GM12801 (cell line): ENCODE results near the gene GOLGA2.

Experiments
- CTCF ChIP-seq: IDR thresholded peaks from one replicate; pipeline ENCODE4 v1.5.1; 2011; ENCODE audit warnings: control low read depth; ENCODE audit not compliant: insufficient read length; ENCODE audit errors: extremely low read depth

The GOLGA2 gene

DNA sequence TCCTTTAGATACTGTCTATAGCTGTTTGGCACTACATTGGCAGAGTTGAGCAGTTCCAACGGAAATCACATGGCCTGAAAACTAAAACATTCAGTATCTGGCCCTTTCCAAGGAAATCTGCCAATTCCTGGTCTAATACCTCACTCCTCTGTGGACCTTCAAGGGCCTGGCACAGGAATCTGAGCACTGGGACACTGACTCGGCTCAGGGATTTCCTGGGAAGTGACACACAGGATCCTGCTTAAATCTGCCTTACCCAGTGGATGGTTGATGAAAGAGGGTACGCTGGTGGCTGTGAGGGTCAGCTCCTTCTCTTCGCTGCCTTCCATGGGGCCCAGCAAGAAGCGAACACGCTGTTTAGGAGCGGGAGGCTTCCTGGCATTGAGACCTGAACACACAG, 45.5 kb upstream of the GOLGA2 start:
- no peak for TF ChIP-seq CTCF

DNA sequence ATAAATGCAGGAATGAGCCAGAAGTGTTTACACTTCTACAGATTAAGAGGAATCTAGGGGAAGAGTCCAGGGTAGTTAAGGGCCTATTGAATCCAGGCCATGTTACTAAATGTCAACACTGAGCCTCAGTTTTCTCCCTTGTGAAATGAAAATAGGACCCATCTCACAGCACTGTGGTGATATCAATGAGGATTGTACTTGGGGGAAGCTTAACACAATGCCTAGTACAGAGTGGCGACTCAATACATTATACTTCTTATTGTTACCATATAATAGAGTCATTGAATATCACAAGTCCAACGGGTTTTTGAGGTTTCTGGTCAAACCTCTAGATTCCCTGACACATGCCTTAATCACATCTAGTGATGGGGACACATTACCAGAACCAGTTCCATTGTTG, 41.8 kb upstream of the GOLGA2 start:
- no peak for TF ChIP-seq CTCF

GRCh38 chr9:128316421-128316820, 40.6 kb upstream of the GOLGA2 start:
- TF ChIP-seq CTCF = no peak

GRCh38 chr9:128314697-128315096, 38.9 kb upstream of the GOLGA2 start:
- TF ChIP-seq CTCF = no peak

DNA sequence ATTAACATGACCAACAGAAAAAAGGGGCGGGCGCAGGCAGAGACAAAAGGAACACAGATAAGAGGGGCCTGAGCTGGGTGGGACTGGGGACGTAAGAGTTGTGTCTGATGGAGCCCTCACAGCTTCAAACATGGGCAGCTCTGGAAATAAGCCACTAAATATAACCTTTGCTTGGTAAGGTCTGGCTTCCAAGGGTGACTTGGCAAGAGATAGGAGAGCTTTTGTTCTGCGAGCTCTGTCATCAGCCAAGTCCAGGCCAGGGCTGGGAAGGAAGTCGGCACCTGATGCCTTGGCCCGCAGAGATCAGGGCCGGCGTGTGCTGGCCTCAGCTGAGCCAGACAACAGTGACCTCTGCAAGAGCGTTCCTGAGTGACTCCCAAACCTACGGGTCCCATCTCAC, 34.7 kb upstream of the GOLGA2 start:
- no peak for TF ChIP-seq CTCF

DNA sequence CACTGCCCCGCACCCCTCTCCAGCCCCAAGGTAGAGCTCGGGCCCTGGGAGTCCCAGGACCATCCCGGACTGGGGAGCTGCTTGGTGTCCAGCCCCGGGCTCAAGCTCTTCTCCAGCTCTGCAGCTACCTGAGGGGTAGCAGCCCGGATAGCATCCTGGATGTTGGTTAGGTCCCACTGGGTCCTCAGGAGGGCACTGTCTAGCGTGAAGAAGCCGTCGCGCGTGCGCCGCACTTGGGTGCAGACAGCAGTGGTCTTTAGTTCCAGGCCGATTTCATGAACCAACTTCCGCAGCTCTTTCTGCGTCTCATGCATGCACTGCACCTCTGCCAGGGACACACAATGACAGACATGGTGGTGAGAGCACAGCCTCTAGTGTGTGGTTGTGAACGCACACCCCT, 33.7 kb upstream of the GOLGA2 start:
- no peak for TF ChIP-seq CTCF

DNA sequence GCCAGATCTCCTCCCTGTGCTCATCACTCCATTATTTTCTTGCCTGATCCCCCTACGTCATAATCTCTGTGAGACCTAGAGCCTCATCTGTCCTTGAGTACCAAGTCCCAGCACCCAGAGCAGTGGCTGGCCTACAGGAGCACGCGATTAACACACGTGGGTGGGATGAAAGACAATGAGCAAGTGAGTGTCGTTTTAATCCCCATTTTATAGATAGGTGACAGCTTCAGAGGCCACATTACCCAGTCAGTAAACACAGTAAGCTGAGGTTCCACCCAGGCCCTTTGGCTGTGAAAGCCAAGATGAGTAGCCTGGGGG, 29.1 kb upstream of the GOLGA2 start:
- TF ChIP-seq CTCF = no peak

DNA sequence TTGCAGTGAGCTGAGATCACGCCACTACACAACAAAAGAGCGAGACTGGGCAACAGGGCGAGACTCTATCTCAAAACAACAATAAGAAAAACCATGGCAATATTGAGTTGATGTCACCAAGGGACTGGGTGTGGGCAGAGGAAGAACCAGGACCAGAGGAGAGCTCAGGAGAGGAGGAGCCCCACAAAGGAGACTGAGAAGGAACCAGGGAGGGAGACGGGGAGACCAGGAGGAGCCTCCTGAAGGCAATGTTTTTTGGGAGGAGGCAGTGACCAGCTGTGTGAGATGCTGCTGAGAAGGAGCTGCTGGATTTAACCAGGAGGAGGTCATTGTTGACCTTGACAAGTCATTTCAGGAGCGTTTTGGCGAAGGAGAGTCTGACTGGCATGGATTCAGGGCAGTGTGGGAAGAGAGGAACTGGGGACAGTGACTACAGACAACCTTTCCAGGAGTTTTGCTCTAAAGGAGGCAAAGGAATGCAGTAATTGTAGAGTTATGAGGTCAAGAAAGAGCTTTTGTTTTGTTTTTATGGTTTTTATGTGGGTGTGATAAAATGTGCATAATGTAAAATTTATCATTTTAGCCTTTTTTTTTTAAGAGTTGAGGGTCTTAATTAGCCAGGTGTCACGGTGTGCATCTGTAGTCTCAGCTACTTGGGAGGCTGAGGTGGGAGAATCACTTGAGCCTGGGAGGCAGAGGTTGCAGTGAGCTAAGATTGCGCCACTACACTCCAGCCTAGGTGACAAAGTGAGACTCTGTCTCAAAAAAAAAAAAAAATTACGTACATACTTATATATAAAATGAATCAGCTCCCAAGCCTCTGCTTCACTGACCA, 28.5 kb upstream of the GOLGA2 start:
- TF ChIP-seq CTCF = no peak
